ENCODE results near the gene BEST3. TPM values are rescaled to one million over a fixed set of nuclear protein-coding genes. Genes with fewer than 3 reads are reported as not detected.

BEST3 gene
- total RNA-seq, 1 donor, result under 0.01 TPM

DNA sequence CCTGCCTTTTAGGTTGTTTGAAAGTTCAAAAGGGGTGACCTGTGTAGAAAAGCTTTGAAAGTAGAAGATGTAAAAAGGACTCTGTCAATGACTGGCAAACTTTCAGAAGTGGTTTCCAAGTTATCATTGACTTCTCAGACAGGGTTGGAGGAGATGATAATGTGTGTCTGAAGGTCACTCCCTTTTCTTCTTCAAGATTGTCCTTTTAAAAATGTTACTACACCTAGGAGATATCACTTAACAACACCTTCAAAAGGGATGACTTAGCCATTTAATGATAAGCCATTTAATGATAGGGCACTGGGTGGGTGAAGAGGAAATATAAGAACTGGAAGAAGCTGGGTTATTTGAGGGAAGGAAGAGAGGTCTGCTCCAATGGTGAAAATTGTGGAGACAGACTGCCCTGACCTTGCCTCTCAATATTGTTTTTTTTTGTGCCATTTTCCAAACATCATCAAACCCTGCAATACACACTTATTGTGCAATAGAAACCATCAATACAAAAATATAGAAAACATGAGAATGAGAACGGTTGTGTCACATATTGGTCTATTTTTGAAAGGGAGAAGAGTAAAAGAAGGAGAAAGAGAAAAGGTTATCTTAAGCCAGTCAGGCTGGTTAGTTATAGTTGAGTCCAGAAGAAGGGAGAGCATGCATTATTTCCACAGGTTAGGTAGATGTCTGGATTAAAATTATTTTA lies 38.8 kb downstream of the BEST3 start:
- TF ChIP-seq, protein P1, sequence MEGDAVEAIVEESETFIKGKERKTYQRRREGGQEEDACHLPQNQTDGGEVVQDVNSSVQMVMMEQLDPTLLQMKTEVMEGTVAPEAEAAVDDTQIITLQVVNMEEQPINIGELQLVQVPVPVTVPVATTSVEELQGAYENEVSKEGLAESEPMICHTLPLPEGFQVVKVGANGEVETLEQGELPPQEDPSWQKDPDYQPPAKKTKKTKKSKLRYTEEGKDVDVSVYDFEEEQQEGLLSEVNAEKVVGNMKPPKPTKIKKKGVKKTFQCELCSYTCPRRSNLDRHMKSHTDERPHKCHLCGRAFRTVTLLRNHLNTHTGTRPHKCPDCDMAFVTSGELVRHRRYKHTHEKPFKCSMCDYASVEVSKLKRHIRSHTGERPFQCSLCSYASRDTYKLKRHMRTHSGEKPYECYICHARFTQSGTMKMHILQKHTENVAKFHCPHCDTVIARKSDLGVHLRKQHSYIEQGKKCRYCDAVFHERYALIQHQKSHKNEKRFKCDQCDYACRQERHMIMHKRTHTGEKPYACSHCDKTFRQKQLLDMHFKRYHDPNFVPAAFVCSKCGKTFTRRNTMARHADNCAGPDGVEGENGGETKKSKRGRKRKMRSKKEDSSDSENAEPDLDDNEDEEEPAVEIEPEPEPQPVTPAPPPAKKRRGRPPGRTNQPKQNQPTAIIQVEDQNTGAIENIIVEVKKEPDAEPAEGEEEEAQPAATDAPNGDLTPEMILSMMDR (IDR thresholded peaks at IDR 0.05; ENCODE audit: extremely low read depth, low read depth, low read length), result no peak

DNA sequence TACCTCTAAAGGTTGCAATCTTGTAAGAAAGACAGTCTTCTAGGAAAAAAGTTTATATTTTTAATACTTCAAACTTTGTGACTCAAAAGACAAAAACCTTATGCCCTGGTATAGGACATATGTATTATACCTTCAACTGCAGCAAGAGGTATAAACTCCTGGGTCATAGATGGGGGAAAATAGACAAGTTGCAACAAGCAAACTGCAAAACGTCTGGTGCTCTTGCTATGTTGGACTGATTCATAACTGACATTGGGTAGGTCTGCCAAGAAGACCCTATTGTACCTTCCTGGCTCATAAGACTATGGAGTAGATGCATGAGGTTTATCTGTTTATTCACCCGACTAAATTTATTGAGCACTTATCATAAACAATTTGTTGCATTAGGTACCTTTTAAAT lies 40.9 kb downstream of the BEST3 start:
- Histone ChIP-seq H3K4me2 (ENCODE audit: insufficient read depth, low read length) (no peak overlapping the region), H3K79me2 (ENCODE audit: insufficient read depth, low read length) (no peaks in the 10 kb centered on the region), H3K27ac (ENCODE audit: low read depth, low read length) (peak overlapping the region; percentile 32), H2AFZ (ENCODE audit: low read length) (no peak overlapping the region), H3K9me3 (ENCODE audit: low read depth, low read length) (no peaks in the 10 kb centered on the region), H4K20me1 (ENCODE audit: insufficient read depth, low read length) (no peaks in the 10 kb centered on the region), H3K4me1 (ENCODE audit: insufficient read depth, low read length) (peaks cover 31% of the 10 kb centered on the region), H3K4me3 (ENCODE audit: insufficient read depth, low read length) (no peak overlapping the region), H3K36me3 (ENCODE audit: insufficient read depth, low read length) (no peaks in the 10 kb centered on the region), H3K27me3 (ENCODE audit: insufficient read depth, low read length) (no peaks in the 10 kb centered on the region)
- TF ChIP-seq, protein P1 (IDR thresholded peaks at IDR 0.05; ENCODE audit: extremely low read depth, low read depth, low read length), result no peak
- DNase-seq (ENCODE audit: insufficient read length, low spot score, missing footprints), result no peak

More for the DNA sequence above, 38.8 kb downstream of the BEST3 start:
- H3K9me3 ChIP-seq (ENCODE audit: low read depth, low read length), result no peaks in the 10 kb centered on the region
- H2AFZ ChIP-seq (ENCODE audit: low read length), result no peak overlapping the region
- DNase-seq (ENCODE audit: insufficient read length, low spot score, missing footprints), result no peak
- peaks cover 23% of the 10 kb centered on the region for H3K4me1 ChIP-seq (ENCODE audit: insufficient read depth, low read length)
- H4K20me1 ChIP-seq (ENCODE audit: insufficient read depth, low read length), result no peaks in the 10 kb centered on the region
- no peak overlapping the region for H3K27ac ChIP-seq (ENCODE audit: low read depth, low read length)
- H3K4me2 ChIP-seq (ENCODE audit: insufficient read depth, low read length), result no peak overlapping the region
- no peaks in the 10 kb centered on the region for H3K36me3 ChIP-seq (ENCODE audit: insufficient read depth, low read length)
- H3K4me3 ChIP-seq (ENCODE audit: insufficient read depth, low read length), result no peak overlapping the region
- no peaks in the 10 kb centered on the region for H3K79me2 ChIP-seq (ENCODE audit: insufficient read depth, low read length)
- no peaks in the 10 kb centered on the region for H3K27me3 ChIP-seq (ENCODE audit: insufficient read depth, low read length)

DNA sequence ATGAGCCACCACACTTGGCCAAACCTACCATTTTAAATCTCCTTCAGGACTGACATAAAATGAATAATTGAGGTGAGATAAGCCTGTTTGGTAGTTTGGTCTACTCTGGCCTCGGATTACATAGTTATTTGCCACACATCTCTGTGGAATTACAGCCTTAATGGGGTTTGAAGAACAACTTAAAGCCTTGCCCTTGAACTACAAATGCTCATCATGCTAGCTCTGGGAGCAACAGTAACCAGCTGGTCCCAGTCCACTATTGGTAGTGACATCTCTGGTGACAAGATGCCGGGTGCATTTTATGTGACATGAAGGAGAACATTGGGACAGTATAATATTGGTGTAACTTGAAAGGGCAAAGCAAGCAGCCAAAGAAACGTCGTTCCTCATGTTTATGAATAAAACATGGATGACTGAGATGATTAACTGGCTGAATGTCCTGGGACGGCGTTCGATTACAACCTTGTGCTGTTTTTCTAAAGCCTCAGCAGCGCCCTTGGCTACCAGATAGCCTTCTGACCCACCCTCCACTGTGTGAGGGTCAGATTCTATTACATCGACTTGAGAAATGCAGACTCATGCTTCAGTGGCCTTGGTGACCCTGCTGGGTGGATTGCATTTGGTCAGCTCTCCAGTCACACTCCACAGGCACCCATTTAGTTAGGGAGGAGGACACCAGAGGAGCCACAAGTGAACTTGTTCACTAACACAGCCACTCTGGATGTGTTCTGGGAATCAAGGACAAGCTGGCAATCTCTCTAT lies 41.5 kb downstream of the BEST3 start:
- Histone ChIP-seq H3K27ac (ENCODE audit: low read depth, low read length) (peak overlapping the region; percentile 32), H3K79me2 (ENCODE audit: insufficient read depth, low read length) (no peaks in the 10 kb centered on the region), H4K20me1 (ENCODE audit: insufficient read depth, low read length) (no peaks in the 10 kb centered on the region), H3K36me3 (ENCODE audit: insufficient read depth, low read length) (no peaks in the 10 kb centered on the region), H3K4me3 (ENCODE audit: insufficient read depth, low read length) (no peak overlapping the region), H3K27me3 (ENCODE audit: insufficient read depth, low read length) (no peaks in the 10 kb centered on the region), H3K9me3 (ENCODE audit: low read depth, low read length) (no peaks in the 10 kb centered on the region), H3K4me2 (ENCODE audit: insufficient read depth, low read length) (peak overlapping the region; percentile 20), H2AFZ (ENCODE audit: low read length) (peak overlapping the region; percentile 85), H3K4me1 (ENCODE audit: insufficient read depth, low read length) (peaks cover 31% of the 10 kb centered on the region)
- DNase-seq (ENCODE audit: insufficient read length, low spot score, missing footprints), result no peak
- TF ChIP-seq, protein P1 (IDR thresholded peaks at IDR 0.05; ENCODE audit: extremely low read depth, low read depth, low read length), result no peak

Data from osteoblast (primary cell).